Mucosa of rectum (tissue), 2 donors: Measurements from ENCODE around the gene OR5D18.
"Not testable (repeated sequence)": the region's sequence is repeated elsewhere in the genome, so short reads cannot be mapped to it uniquely, and the experiment has no call there.

Source experiments
- H3K27ac ChIP-seq, 2 donors: one replicate each; pipeline ENCODE4 v1.7.0; 2013; ENCODE audit warnings: inconsistent platforms in 2 of 2, low read depth in 2 of 2, low read length in 2 of 2
- H3K27me3 ChIP-seq, 2 donors: one replicate each; pipeline ENCODE4 v1.7.0; 2013; ENCODE audit warnings: low read length in 2 of 2; ENCODE audit not compliant: control insufficient read depth in 2 of 2, insufficient read depth in 2 of 2
- H3K36me3 ChIP-seq, 2 donors: one replicate each; pipeline ENCODE4 v1.7.0; 2013; ENCODE audit warnings: low read length in 2 of 2; ENCODE audit not compliant: control insufficient read depth in 2 of 2, insufficient read depth in 2 of 2
- H3K4me1 ChIP-seq, 2 donors: one replicate each; pipeline ENCODE4 v1.7.0; 2013; ENCODE audit warnings: low read length in 2 of 2, mild to moderate bottlenecking in 1 of 2; ENCODE audit not compliant: control insufficient read depth in 2 of 2, insufficient read depth in 2 of 2
- H3K4me3 ChIP-seq, 2 donors: one replicate each; pipeline ENCODE4 v1.7.0; 2013; ENCODE audit warnings: low read length in 2 of 2
- H3K9ac ChIP-seq, 2 donors: one replicate each; pipeline ENCODE4 v1.7.0; 2013; ENCODE audit warnings: low read length in 2 of 2, low read depth in 1 of 2, mild to moderate bottlenecking in 1 of 2
- H3K9me3 ChIP-seq, 2 donors: one replicate each; pipeline ENCODE4 v1.7.0; 2013; ENCODE audit warnings: low read length in 2 of 2; ENCODE audit not compliant: control insufficient read depth in 2 of 2
- donor health status: healthy.
- donor health status: Normal muscosa, but diverticular disease.

Gene OR5D18

GRCh38 chr11:55849037-55849436 is 29.6 kb downstream of the OR5D18 start:
- no peaks in the 10 kb centered on the region for H3K27me3 ChIP-seq
- H3K4me3 ChIP-seq = no peak overlapping the region
- H3K4me1 ChIP-seq = no peaks in the 10 kb centered on the region
- no peak overlapping the region for H3K9ac ChIP-seq
- no peaks in the 10 kb centered on the region for H3K9me3 ChIP-seq
- H3K27ac ChIP-seq = no peak overlapping the region
- no peaks in the 10 kb centered on the region for H3K36me3 ChIP-seq

- H3K4me1 ChIP-seq = no peaks in the 10 kb centered on the region
- H3K4me3 ChIP-seq = no peak overlapping the region
- H3K36me3 ChIP-seq = no peaks in the 10 kb centered on the region
- H3K27ac ChIP-seq = no peak overlapping the region
- no peaks in the 10 kb centered on the region for H3K9me3 ChIP-seq
- no peak overlapping the region for H3K9ac ChIP-seq
- H3K27me3 ChIP-seq = no peaks in the 10 kb centered on the region
Measured at GRCh38 chr11:55852141-55852540, 32.7 kb downstream of the OR5D18 start.

GRCh38 chr11:55854704-55855103 is 35.3 kb downstream of the OR5D18 start:
- H3K36me3 ChIP-seq = no peaks in the 10 kb centered on the region
- no peak overlapping the region for H3K27ac ChIP-seq
- H3K4me3 ChIP-seq = no peak overlapping the region
- H3K27me3 ChIP-seq = no peaks in the 10 kb centered on the region
- no peaks in the 10 kb centered on the region for H3K9me3 ChIP-seq
- H3K4me1 ChIP-seq = no peaks in the 10 kb centered on the region
- no peak overlapping the region for H3K9ac ChIP-seq

- not testable (repeated sequence) for H3K4me3 ChIP-seq, H3K9me3 ChIP-seq, H3K4me1 ChIP-seq, H3K27me3 ChIP-seq, H3K36me3 ChIP-seq, H3K27ac ChIP-seq, H3K9ac ChIP-seq
Measured at GRCh38 chr11:55867354-55867753, 47.9 kb downstream of the OR5D18 start.
